Sigmoid colon (tissue), 7 donors: ENCODE results near the gene NLGN1. TPM values are rescaled to one million over a fixed set of nuclear protein-coding genes. Genes with fewer than 3 reads are reported as not detected.

Source experiments
- DNase-seq: peaks from one replicate; pipeline ENCODE4 v3.0.0-alpha.2; 2019
- H3K27ac ChIP-seq, 4 donors: fragments of 200-600 bp; sonication (generic); one replicate each; pipeline ENCODE4 v1.5.1; 2016 to 2019; ENCODE audit warnings: mild to moderate bottlenecking in 1 of 4
- H3K27me3 ChIP-seq, 3 donors: fragments of 200-600 bp; sonication (generic); one replicate each; pipeline ENCODE4 v1.5.1; 2019; ENCODE audit warnings: mild to moderate bottlenecking in 1 of 3
- H3K36me3 ChIP-seq, 4 donors: fragments of 200-600 bp; sonication (generic); one replicate each; pipeline ENCODE4 v1.5.1; 2016 to 2019
- H3K4me1 ChIP-seq, 4 donors: fragments of 200-600 bp; sonication (generic); one replicate each; pipeline ENCODE4 v1.5.1; 2017 to 2019
- H3K4me3 ChIP-seq, 4 donors: fragments of 200-600 bp; sonication (generic); one replicate each; pipeline ENCODE4 v1.5.1; 2017 to 2019; ENCODE audit warnings: mild to moderate bottlenecking in 2 of 4, moderate library complexity in 1 of 4
- H3K9me3 ChIP-seq, 4 donors: fragments of 200-600 bp in 3 of 4; sonication (generic) in 3 of 4; one replicate each; pipeline versions ENCODE4 v1.5.1 to v1.6.1; 2013 to 2019
- CTCF ChIP-seq, 4 experiments: fragments of 450-650 bp in 3 of 4; fragments of 200-600 bp in 1 of 4; IDR thresholded peaks; one replicate each; pipeline ENCODE4 v1.5.1; 2016 to 2019; ENCODE audit warnings: antibody characterized with exemption in 4 of 4, mild to moderate bottlenecking in 3 of 4, moderate library complexity in 2 of 4
- EP300 ChIP-seq, 4 donors: sonication (generic); formaldehyde crosslinking; IDR thresholded peaks; one replicate each; pipeline ENCODE4 v1.6.1; 2017; ENCODE audit warnings: antibody characterized with exemption in 4 of 4
- POLR2A ChIP-seq, 2 donors: fragments of 450-650 bp; IDR thresholded peaks; one replicate each; pipeline ENCODE4 v1.6.1; 2016; ENCODE audit warnings: antibody characterized with exemption in 2 of 2, mild to moderate bottlenecking in 2 of 2, moderate library complexity in 2 of 2
- POLR2AphosphoS5 ChIP-seq, 4 donors: sonication (generic); formaldehyde crosslinking; IDR thresholded peaks; one replicate each; pipeline ENCODE4 v1.6.1; 2017; ENCODE audit warnings: antibody characterized with exemption in 4 of 4
- WGBS, 2 donors: extraction: QIAGEN DNeasy Blood & Tissue Kit; methylation state at CpG; one replicate each; pipeline ENCODE4 v1.1.7; 2013; 5-methylcytosine and 5-hydroxymethylcytosine counted together
- intact Hi-C: fragments of 100-400 bp; cut with DNase I; formaldehyde crosslinking; loops from one replicate; pipeline ENCODE4 v1.15.1; 2023
- polyA plus RNA-seq, 3 donors: library from polyadenylated mRNA; stranded (reverse); fragments of 200-250 nt; gene quantifications; one replicate each; pipeline ENCODE4 v1.2.3, GENCODE V29; 2013
- total RNA-seq, 4 donors: library from RNA; depleted of rRNA; stranded (reverse); fragments of >200 nt; gene quantifications; one replicate each; pipeline ENCODE4 v1.1.0, GENCODE V29; 2016
- donor health status: healthy with polysubstance abuse.
- donor health status: Bipolar disorder and iron deficiency.
- donor health status: healthy.

NLGN1 gene
- total and polyA plus RNA-seq, 7 donors: under 0.01 to 33.5 (median 28.3) TPM; not detected in 1

- WGBS, 2 donors: 67 to 84% methylated on average over 4 of the region's 4 CpGs
- no peaks in the 10 kb centered on the region for H3K27me3 ChIP-seq
- TF ChIP-seq POLR2AphosphoS5 (IDR thresholded peaks at IDR 0.05) (no peak), EP300 (IDR thresholded peaks at IDR 0.05) (no peak), CTCF (IDR thresholded peaks at IDR 0.05) (no peak), POLR2A (IDR thresholded peaks at IDR 0.05) (no peak)
- no peak overlapping the region for H3K4me3 ChIP-seq
- H3K4me1 ChIP-seq: no peaks in the 10 kb centered on the region
- H3K9me3 ChIP-seq: no peaks in the 10 kb centered on the region
- DNase-seq: no peak
- H3K27ac ChIP-seq: no peak overlapping the region
- H3K36me3 ChIP-seq: no peaks in the 10 kb centered on the region
- intact Hi-C loops: no loop called here
Observed at GRCh38 chr3:173709026-173709425, 311.5 kb downstream of the NLGN1 start.

- Histone ChIP-seq H3K27me3 (no peaks in the 10 kb centered on the region), H3K36me3 (no peaks in the 10 kb centered on the region), H3K27ac (no peak overlapping the region), H3K9me3 (no peaks in the 10 kb centered on the region), H3K4me3 (no peak overlapping the region), H3K4me1 (no peaks in the 10 kb centered on the region)
- WGBS, 2 donors: 28 to 62% methylated on average over 5 of the region's 5 CpGs
- intact Hi-C loops: no loop called here
- TF ChIP-seq EP300 (IDR thresholded peaks at IDR 0.05) (no peak), POLR2A (IDR thresholded peaks at IDR 0.05) (no peak), CTCF (IDR thresholded peaks at IDR 0.05) (no peak), POLR2AphosphoS5 (IDR thresholded peaks at IDR 0.05) (no peak)
- no peak for DNase-seq
Observed at GRCh38 chr3:173711619-173712018, 314.1 kb downstream of the NLGN1 start.

- no peak overlapping the region for H3K4me3 ChIP-seq
- TF ChIP-seq EP300 (IDR thresholded peaks at IDR 0.05): no peak
- no peak for TF ChIP-seq POLR2AphosphoS5 (IDR thresholded peaks at IDR 0.05)
- no peak for TF ChIP-seq CTCF (IDR thresholded peaks at IDR 0.05)
- no peak for TF ChIP-seq POLR2A (IDR thresholded peaks at IDR 0.05)
- no peak overlapping the region for H3K27ac ChIP-seq
- no peaks in the 10 kb centered on the region for H3K27me3 ChIP-seq
- no peaks in the 10 kb centered on the region for H3K9me3 ChIP-seq
- no peaks in the 10 kb centered on the region for H3K36me3 ChIP-seq
- DNase-seq: no peak
- 68 to 84% methylated on average over 3 of the region's 3 CpGs for WGBS, 2 donors
- intact Hi-C loops: no loop called here
- no peaks in the 10 kb centered on the region for H3K4me1 ChIP-seq
Observed at GRCh38 chr3:173719585-173719984, 322.0 kb downstream of the NLGN1 start.

- Histone ChIP-seq H3K9me3 (no peaks in the 10 kb centered on the region), H3K4me1 (no peaks in the 10 kb centered on the region), H3K36me3 (no peaks in the 10 kb centered on the region), H3K27ac (no peak overlapping the region), H3K27me3 (no peaks in the 10 kb centered on the region), H3K4me3 (no peak overlapping the region)
- TF ChIP-seq POLR2A (IDR thresholded peaks at IDR 0.05) (no peak), POLR2AphosphoS5 (IDR thresholded peaks at IDR 0.05) (no peak), EP300 (IDR thresholded peaks at IDR 0.05) (no peak), CTCF (IDR thresholded peaks at IDR 0.05) (no peak)
- no peak for DNase-seq
- 88% methylated on average over 3 of the region's 3 CpGs for WGBS, 2 donors
- intact Hi-C loops: no loop called here
Observed at GRCh38 chr3:173725507-173725906, 328.0 kb downstream of the NLGN1 start.

GRCh38 chr3:173730391-173730790, 332.8 kb downstream of the NLGN1 start:
- DNase-seq: no peak
- Histone ChIP-seq H3K27ac (no peak overlapping the region), H3K4me3 (no peak overlapping the region), H3K4me1 (no peaks in the 10 kb centered on the region), H3K9me3 (no peaks in the 10 kb centered on the region), H3K36me3 (no peaks in the 10 kb centered on the region), H3K27me3 (no peaks in the 10 kb centered on the region)
- WGBS, 2 donors: 90 to 96% methylated on average over 2 of the region's 2 CpGs
- intact Hi-C loops: no loop called here
- TF ChIP-seq POLR2A (IDR thresholded peaks at IDR 0.05): no peak
- TF ChIP-seq CTCF (IDR thresholded peaks at IDR 0.05): no peak
- TF ChIP-seq EP300 (IDR thresholded peaks at IDR 0.05): no peak
- TF ChIP-seq POLR2AphosphoS5 (IDR thresholded peaks at IDR 0.05): no peak
